Nephron (organoid): ENCODE results near the gene TRAK1.

ENCODE experiments used
- H3K27ac Mint-ChIP-seq, 3 experiments: 2 replicates each; pipeline ENCODE4 v1.8.0; 2020; ENCODE audit warnings: mixed read lengths in 3 of 3, mild to moderate bottlenecking in 2 of 3, moderate library complexity in 1 of 3
- H3K27me3 Mint-ChIP-seq: 2 replicates; pipeline ENCODE4 v1.8.0; 2021; ENCODE audit warnings: low read depth, mild to moderate bottlenecking, moderate library complexity, mixed read lengths
- H3K36me3 Mint-ChIP-seq: 2 replicates; pipeline ENCODE4 v1.8.0; 2020; ENCODE audit warnings: low read depth, mixed read lengths
- H3K4me1 Mint-ChIP-seq: 2 replicates; pipeline ENCODE4 v1.8.0; 2020; ENCODE audit warnings: mixed read lengths
- H3K4me3 Mint-ChIP-seq, 3 experiments: 2 replicates each; pipeline ENCODE4 v1.8.0; 2020; ENCODE audit warnings: mild to moderate bottlenecking in 3 of 3, mixed read lengths in 3 of 3, moderate library complexity in 2 of 3
- H3K9me3 Mint-ChIP-seq: 2 replicates; pipeline ENCODE4 v1.8.0; 2020; ENCODE audit warnings: mixed read lengths
- TF ChIP-seq, protein P1 (sequence below), 3 experiments: fragments of 200-600 bp; sonication (generic); IDR thresholded peaks; one replicate each; pipeline ENCODE4 v1.5.0; 2021; ENCODE audit warnings: antibody characterized with exemption in 3 of 3; ENCODE audit not compliant: unreplicated experiment in 3 of 3

TRAK1 gene

DNA sequence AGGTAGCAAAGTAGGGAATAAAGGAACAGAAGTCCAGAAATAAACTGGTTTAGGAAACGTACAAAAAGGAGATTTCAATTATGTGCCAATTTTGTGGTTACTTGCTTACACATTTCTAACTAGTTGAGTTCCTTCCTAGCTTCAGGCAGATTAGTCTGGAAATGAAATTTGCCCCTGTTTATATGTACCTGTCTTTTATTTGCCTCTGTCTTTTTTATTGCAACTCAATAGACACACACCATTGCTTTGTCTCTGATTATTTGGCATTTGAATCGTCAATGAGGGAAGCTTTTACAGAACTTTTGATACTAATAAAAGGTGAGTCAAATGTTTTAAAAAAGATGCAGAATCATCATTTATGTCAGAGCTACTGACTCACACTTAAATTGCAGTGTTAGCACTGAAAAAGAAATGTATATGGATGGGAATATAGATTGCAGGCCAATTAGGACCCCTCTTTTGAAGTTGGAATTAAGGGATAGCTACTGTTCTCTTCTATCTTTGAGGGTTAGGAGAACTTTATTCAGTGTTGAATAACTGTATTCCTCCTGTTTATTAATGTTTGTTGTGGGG is 60.5 kb downstream of the TRAK1 start:
- peaks cover 9% of the 10 kb centered on the region for H3K4me1 Mint-ChIP-seq
- TF ChIP-seq, protein P1, sequence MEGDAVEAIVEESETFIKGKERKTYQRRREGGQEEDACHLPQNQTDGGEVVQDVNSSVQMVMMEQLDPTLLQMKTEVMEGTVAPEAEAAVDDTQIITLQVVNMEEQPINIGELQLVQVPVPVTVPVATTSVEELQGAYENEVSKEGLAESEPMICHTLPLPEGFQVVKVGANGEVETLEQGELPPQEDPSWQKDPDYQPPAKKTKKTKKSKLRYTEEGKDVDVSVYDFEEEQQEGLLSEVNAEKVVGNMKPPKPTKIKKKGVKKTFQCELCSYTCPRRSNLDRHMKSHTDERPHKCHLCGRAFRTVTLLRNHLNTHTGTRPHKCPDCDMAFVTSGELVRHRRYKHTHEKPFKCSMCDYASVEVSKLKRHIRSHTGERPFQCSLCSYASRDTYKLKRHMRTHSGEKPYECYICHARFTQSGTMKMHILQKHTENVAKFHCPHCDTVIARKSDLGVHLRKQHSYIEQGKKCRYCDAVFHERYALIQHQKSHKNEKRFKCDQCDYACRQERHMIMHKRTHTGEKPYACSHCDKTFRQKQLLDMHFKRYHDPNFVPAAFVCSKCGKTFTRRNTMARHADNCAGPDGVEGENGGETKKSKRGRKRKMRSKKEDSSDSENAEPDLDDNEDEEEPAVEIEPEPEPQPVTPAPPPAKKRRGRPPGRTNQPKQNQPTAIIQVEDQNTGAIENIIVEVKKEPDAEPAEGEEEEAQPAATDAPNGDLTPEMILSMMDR (IDR thresholded peaks at IDR 0.05; ENCODE audit: unreplicated experiment in 3 of 3) = no peak

DNA sequence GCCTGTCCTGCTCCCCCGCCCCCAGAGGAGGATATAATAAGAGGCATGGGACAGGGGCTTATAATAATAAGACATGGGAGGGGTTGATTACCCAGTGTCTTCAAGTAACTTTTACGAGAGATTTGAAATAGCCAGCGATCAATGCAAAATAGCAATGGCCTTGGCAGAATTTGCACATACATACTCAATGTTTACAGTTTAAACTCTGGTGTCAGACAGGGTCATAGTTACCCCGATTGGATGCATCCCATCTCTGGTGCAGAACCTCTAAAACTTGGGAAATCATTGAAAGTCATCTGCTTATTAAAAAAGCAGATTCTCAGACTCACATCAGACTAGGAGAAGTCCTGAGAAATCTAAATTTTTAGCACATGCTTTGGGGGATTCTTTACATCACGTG is 61.0 kb downstream of the TRAK1 start:
- no peaks in the 10 kb centered on the region for H3K36me3 Mint-ChIP-seq
- peaks cover 9% of the 10 kb centered on the region for H3K4me1 Mint-ChIP-seq
- H3K27ac Mint-ChIP-seq = no peak overlapping the region
- H3K27me3 Mint-ChIP-seq = no peaks in the 10 kb centered on the region
- TF ChIP-seq, protein P1 (IDR thresholded peaks at IDR 0.05; ENCODE audit: unreplicated experiment in 3 of 3) = no peak
- H3K4me3 Mint-ChIP-seq = no peak overlapping the region
- H3K9me3 Mint-ChIP-seq = no peaks in the 10 kb centered on the region

More for the DNA sequence above, 60.5 kb downstream of the TRAK1 start:
- no peaks in the 10 kb centered on the region for H3K36me3 Mint-ChIP-seq
- no peaks in the 10 kb centered on the region for H3K9me3 Mint-ChIP-seq
- no peak overlapping the region for H3K4me3 Mint-ChIP-seq
- no peaks in the 10 kb centered on the region for H3K27me3 Mint-ChIP-seq
- H3K27ac Mint-ChIP-seq = no peak overlapping the region

DNA sequence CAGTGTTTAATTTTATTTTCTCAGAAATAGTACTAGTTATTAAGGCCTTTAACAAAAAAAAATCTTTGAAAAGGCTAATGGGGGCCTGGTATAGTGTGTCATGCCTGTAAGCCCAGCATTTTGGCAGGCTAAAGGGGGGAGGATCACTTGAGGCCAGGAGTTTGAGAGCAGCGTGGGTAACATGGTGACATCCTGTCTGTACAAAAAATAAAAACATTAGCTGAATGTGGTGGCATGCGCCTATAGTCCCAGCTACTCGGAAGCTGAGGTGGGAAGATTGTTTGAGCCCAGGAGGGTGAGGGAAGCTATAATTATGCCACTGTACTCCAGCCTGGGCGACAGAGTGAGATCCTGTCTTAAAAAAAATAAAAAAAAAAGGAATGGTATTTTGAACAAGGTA is 61.9 kb downstream of the TRAK1 start:
- Mint-ChIP-seq H3K4me1 (peaks cover 9% of the 10 kb centered on the region), H3K27me3 (no peaks in the 10 kb centered on the region), H3K36me3 (no peaks in the 10 kb centered on the region), H3K27ac (no peak overlapping the region), H3K4me3 (no peak overlapping the region), H3K9me3 (no peaks in the 10 kb centered on the region)
- TF ChIP-seq, protein P1 (IDR thresholded peaks at IDR 0.05; ENCODE audit: unreplicated experiment in 3 of 3) = no peak

DNA sequence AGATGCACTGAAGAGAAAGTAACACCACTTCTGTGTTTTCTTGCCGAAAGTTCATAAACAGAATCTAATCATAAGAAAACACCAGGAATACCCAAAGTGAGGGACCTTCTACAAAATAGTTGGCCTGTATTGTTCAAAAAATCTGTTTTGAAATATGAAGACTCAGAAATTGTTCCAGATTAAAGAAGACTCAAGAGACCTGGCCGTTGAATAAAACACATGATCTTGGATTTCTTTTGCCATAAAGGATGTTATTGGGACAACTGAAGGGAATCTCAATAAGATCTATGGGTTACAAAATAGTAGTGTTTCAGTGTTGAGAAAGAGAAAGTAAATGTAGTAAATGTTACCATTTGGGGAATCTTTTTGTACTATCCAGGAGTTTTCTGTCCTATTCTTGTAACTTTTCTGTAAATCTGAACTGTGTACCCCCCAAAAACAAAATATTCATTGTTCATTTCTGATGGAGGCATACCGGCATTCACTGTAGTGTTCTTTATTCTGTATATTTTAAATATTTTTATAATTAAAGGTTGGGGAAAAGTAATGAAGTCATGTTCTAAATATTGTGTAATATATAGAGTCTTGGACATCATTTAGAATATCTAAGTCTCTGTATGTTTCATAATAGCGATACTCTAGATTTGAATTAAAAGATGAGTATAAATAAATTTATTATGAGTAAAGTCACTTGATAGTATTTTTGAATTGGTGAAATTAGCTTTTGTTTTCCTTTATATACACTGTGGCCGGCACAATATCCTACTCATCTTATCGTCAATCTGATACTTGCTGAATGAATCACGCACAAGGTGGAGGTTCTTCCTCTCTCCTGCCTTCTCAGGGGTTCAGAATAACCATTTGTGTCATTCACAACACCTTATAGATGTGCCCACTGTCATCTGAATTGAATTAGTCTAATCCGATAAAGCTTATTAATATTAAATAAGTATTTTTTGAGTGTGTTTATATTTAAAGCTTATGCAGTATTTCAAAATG is 66.7 kb downstream of the TRAK1 start:
- Mint-ChIP-seq H3K27me3 (no peaks in the 10 kb centered on the region), H3K27ac (no peak overlapping the region), H3K36me3 (no peaks in the 10 kb centered on the region), H3K9me3 (no peaks in the 10 kb centered on the region), H3K4me1 (peaks cover 31% of the 10 kb centered on the region), H3K4me3 (no peak overlapping the region)
- TF ChIP-seq, protein P1 (IDR thresholded peaks at IDR 0.05; ENCODE audit: unreplicated experiment in 3 of 3) = no peak

DNA sequence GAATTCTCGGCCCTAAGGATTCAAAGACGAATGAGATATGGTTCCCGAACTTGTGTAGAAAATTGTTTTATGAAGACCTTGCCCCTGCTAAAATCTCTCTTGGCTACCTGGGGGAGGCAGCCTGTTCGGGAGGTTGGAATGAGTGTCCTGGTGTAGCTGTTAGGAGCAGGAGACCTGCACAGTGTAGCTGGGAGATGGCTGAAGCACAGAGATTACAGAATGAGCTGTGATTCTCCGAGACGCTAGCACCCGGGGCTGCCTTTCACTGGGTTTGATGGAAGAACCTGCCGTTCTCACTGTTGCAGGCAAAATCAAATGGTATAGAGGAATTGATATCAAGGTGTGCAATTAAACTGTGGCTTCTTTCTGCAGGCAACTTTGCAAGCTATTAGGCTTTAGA is 68.0 kb downstream of the TRAK1 start:
- Mint-ChIP-seq H3K4me1 (peaks cover 35% of the 10 kb centered on the region), H3K27me3 (no peaks in the 10 kb centered on the region), H3K27ac (peak overlapping the region in 1 of 3 experiments; percentile 42), H3K4me3 (peak overlapping the region; percentile 60 to 74 (median 63)), H3K36me3 (no peaks in the 10 kb centered on the region), H3K9me3 (no peaks in the 10 kb centered on the region)
- TF ChIP-seq, protein P1 (IDR thresholded peaks at IDR 0.05; ENCODE audit: unreplicated experiment in 3 of 3) = no peak
